ENCODE measurements around the gene LRRC36.

LRRC36 gene

DNA sequence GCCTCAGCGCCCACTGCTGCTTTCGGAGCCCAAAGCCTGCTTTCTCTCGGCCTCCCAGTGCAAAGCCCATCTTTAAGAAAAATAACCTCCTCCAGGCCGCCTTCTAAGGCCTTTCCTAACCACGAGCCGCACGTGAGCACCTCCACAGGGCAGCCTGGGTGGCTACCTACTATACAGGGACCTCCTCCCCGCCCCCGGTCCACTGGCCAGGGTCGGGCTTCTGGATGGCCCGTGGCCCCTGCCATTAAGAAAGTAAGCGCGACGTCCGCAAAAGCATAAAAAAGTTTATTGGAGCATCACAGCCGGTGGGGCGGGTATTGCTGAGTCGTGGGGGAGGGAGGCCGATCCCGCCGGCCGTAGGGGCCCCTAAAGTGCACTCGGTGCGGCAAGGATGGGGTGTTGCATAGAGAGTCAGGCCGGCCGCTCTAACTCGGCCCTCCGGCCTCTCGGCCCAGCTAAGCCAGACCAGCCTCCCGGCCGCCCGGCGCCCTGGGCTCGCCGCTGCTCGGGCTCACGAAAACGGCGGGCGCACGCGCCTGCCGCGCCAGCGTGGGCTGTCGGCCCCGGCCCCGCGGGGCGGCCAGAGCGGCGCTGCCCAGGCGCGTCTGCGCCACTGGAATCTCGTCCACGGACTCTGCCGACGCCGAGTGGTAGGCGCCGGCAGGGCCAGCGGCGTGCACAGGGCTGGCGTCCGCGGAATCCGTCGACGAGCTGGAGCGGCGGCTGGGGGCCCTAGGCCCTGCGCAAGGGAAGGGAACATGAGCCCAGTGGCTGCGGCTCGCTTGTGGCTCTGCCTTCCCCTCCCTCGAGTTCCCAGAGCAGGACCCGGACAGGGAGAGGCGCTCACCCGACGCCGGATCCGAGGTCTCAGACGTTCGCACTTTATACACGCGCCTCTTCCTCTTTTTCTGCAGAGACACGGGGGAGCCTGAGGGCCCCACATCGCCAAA is 67.8 kb downstream of the LRRC36 start:
- peaks cover 36% of the 10 kb centered on the region for H3K27me3 ChIP-seq (replicated peaks; ENCODE audit: insufficient read depth, low read length)
- H3K9me3 ChIP-seq (replicated peaks; ENCODE audit: insufficient read depth, low read length), result no peaks in the 10 kb centered on the region
- no peaks in the 10 kb centered on the region for H3K36me3 ChIP-seq (replicated peaks; ENCODE audit: insufficient read depth, low read length)
- H3K27ac ChIP-seq (ENCODE audit: low read length), result no peak overlapping the region
- H3K4me3 ChIP-seq (ENCODE audit: low read length), result no peak overlapping the region
- H2AFZ ChIP-seq (ENCODE audit: low read length), result no peak overlapping the region
- H3K9ac ChIP-seq (ENCODE audit: low read length), result no peak overlapping the region
- H4K20me1 ChIP-seq (ENCODE audit: insufficient read depth, low read length), result no peaks in the 10 kb centered on the region
- TF ChIP-seq EZH2 (optimal IDR thresholded peaks at IDR 0.05; ENCODE audit: low read depth, low read length), result no peak
- TF ChIP-seq, protein P1, sequence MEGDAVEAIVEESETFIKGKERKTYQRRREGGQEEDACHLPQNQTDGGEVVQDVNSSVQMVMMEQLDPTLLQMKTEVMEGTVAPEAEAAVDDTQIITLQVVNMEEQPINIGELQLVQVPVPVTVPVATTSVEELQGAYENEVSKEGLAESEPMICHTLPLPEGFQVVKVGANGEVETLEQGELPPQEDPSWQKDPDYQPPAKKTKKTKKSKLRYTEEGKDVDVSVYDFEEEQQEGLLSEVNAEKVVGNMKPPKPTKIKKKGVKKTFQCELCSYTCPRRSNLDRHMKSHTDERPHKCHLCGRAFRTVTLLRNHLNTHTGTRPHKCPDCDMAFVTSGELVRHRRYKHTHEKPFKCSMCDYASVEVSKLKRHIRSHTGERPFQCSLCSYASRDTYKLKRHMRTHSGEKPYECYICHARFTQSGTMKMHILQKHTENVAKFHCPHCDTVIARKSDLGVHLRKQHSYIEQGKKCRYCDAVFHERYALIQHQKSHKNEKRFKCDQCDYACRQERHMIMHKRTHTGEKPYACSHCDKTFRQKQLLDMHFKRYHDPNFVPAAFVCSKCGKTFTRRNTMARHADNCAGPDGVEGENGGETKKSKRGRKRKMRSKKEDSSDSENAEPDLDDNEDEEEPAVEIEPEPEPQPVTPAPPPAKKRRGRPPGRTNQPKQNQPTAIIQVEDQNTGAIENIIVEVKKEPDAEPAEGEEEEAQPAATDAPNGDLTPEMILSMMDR (IDR thresholded peaks at IDR 0.05; ENCODE audit: low read length), result no peak
- no peak; the same call in 1 of the 2 replicates for TF ChIP-seq EZH2phosphoT487 (IDR thresholded peaks at IDR 0.05; ENCODE audit: low read length)
- H3K79me2 ChIP-seq (ENCODE audit: low read length), result no peaks in the 10 kb centered on the region
- no peaks in the 10 kb centered on the region for H3K4me1 ChIP-seq (ENCODE audit: low read length)
- H3F3A ChIP-seq (ENCODE audit: insufficient read depth, low read length), result no peaks in the 10 kb centered on the region
- DNase-seq, result no peak
- H3K9me2 ChIP-seq (replicated peaks; ENCODE audit: insufficient read depth, low read length), result no peaks in the 10 kb centered on the region
- H3K4me2 ChIP-seq (ENCODE audit: low read depth, low read length), result no peak overlapping the region

DNA sequence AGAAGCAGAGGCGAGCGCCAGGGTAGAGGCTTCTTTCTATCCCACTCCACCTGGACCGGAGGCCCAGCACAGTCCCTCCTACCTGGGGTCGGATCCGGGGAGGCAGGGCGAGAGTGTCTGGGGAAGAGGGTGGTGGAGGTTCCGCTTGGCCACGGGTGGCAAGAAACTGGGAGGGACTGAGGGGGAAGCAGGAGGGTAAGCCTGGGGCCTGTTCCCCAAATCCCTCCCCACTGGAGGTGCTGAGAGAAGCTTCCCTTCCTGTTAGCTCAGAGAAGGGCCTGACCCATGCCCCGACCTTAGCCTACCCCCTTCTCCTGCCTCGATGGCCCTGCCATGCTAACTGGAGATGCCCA is 68.5 kb downstream of the LRRC36 start:
- Histone ChIP-seq H3F3A (ENCODE audit: insufficient read depth, low read length) (no peaks in the 10 kb centered on the region), H3K4me1 (ENCODE audit: low read length) (no peaks in the 10 kb centered on the region), H3K4me2 (ENCODE audit: low read depth, low read length) (no peak overlapping the region), H4K20me1 (ENCODE audit: insufficient read depth, low read length) (no peaks in the 10 kb centered on the region), H3K9ac (ENCODE audit: low read length) (no peak overlapping the region), H3K9me3 (replicated peaks; ENCODE audit: insufficient read depth, low read length) (no peaks in the 10 kb centered on the region), H3K4me3 (ENCODE audit: low read length) (no peak overlapping the region), H3K27me3 (replicated peaks; ENCODE audit: insufficient read depth, low read length) (peaks cover 36% of the 10 kb centered on the region), H3K36me3 (replicated peaks; ENCODE audit: insufficient read depth, low read length) (no peaks in the 10 kb centered on the region), H2AFZ (ENCODE audit: low read length) (no peak overlapping the region), H3K27ac (ENCODE audit: low read length) (no peak overlapping the region), H3K79me2 (ENCODE audit: low read length) (no peaks in the 10 kb centered on the region), H3K9me2 (replicated peaks; ENCODE audit: insufficient read depth, low read length) (no peaks in the 10 kb centered on the region)
- DNase-seq, result no peak
- TF ChIP-seq, protein P1 (IDR thresholded peaks at IDR 0.05; ENCODE audit: low read length), result no peak
- TF ChIP-seq EZH2phosphoT487 (IDR thresholded peaks at IDR 0.05; ENCODE audit: low read length), result no peak
- no peak for TF ChIP-seq EZH2 (optimal IDR thresholded peaks at IDR 0.05; ENCODE audit: low read depth, low read length)

DNA sequence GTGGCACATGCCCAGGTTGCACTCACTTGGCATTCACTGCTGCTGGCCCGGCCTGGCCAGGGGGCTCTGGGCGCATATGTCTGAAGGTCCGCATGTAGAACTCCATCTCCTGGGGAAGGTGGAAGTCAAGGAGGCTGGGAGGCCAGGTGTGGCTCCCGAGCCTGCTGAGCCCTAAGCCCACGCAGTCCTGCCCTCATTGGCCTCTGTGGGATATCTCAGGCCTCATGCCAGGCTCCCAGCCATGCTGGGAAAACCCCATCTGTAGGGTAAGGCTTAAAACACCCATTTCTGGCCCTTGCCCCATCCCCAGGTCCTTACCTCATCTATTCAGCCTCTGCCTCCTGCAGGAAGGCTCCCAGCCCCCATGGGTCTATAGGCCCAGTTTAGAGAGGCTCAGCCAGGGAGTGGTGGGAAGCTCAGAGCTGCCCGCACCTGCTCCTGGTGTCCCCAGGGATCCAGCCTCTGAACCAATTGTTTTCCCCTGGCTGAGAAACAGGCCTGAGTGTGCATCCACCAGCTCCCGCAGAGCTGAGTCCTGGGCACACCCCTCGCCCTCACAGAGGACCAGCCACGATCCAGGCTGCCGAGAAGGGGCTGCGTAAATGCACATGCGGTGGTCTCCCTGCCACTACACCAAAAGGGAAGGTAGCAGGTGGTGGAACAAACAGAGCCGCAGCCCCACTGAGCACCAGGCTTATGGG is 69.0 kb downstream of the LRRC36 start:
- Histone ChIP-seq H3K79me2 (ENCODE audit: low read length) (no peaks in the 10 kb centered on the region), H3K4me2 (ENCODE audit: low read depth, low read length) (0 out of 2 replicates have a peak overlapping the region, but pooled peaks have one; percentile 12), H3K27ac (ENCODE audit: low read length) (no peak overlapping the region), H3K36me3 (replicated peaks; ENCODE audit: insufficient read depth, low read length) (no peaks in the 10 kb centered on the region), H2AFZ (ENCODE audit: low read length) (no peak overlapping the region), H3K9ac (ENCODE audit: low read length) (no peak overlapping the region), H4K20me1 (ENCODE audit: insufficient read depth, low read length) (no peaks in the 10 kb centered on the region), H3K27me3 (replicated peaks; ENCODE audit: insufficient read depth, low read length) (peaks cover 36% of the 10 kb centered on the region), H3K9me2 (replicated peaks; ENCODE audit: insufficient read depth, low read length) (no peaks in the 10 kb centered on the region), H3K4me3 (ENCODE audit: low read length) (no peak overlapping the region), H3K9me3 (replicated peaks; ENCODE audit: insufficient read depth, low read length) (no peaks in the 10 kb centered on the region), H3F3A (ENCODE audit: insufficient read depth, low read length) (no peaks in the 10 kb centered on the region), H3K4me1 (ENCODE audit: low read length) (no peaks in the 10 kb centered on the region)
- TF ChIP-seq EZH2 (optimal IDR thresholded peaks at IDR 0.05; ENCODE audit: low read depth, low read length), result no peak
- TF ChIP-seq, protein P1 (IDR thresholded peaks at IDR 0.05; ENCODE audit: low read length), result no peak
- TF ChIP-seq EZH2phosphoT487 (IDR thresholded peaks at IDR 0.05; ENCODE audit: low read length), result no peak
- DNase-seq, result no peak
